SK-N-DZ (cell line): ENCODE results near the gene AZIN2.
"Not testable (repeated sequence)": the region's sequence is repeated elsewhere in the genome, so short reads cannot be mapped to it uniquely, and the experiment has no call there.

ENCODE experiments used
- DNase-seq: peaks from one replicate; pipeline ENCODE4 v3.0.0-alpha.2; 2015; ENCODE audit warnings: low spot score

Gene AZIN2

DNA sequence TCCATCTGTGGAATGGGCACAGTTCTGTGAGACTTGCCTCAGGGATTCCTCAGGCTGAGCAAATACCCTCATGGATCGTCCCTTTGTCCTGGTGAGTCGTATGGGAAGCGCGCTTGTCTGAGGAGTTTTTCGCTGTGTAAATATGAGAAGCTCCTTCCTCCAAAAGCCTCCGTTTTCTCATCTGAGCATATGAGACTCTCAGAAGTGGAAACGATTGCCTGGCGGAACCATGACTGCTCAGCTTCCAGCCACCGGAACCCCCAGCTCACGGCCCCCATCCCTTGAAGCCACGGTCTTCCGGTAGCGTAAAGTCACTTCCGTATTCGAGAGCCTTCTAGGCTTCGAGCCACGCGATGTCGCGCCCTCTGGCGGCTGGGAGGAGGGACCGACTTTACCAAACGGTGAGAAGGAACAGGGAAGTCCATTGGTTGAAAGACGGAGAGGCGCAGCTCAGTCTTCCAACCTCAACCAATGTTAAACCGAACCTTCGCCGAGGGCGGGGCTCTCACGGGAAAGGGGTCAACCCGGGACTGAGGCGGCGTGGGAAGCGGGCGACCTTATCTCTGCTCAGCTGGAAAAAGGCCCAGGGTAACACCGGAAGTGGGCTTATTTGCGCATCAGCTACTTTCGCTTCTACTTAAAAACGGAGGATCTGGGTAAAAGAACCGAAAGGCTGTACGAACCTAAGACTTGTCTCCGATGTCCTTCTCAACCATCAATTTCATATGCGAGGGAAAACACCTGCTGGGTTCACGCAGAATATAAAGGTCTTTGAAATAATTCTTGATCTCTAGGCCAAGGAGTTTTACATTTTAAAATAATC lies 46.3 kb downstream of the AZIN2 start:
- DNase-seq = peak; percentile 99

DNA sequence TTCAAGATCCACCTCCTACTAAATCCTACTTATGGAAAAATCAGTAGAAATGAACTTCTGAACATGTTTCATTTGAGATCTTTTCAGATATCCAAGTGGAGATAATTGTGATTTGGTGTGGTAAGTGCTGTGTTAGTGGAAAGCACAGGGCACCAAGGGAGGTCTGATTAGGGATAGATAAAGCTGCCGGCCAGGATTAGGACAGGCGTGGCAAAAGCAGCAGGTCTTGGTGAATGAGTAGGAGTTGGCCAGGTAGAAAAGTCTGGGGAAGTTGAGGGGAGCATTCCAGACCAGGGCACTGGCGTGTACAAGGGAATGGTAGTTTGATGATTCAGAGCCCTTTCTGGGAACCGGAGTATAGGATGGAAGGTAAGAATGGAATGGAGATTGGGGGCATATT lies 47.8 kb downstream of the AZIN2 start:
- DNase-seq = no peak

DNA sequence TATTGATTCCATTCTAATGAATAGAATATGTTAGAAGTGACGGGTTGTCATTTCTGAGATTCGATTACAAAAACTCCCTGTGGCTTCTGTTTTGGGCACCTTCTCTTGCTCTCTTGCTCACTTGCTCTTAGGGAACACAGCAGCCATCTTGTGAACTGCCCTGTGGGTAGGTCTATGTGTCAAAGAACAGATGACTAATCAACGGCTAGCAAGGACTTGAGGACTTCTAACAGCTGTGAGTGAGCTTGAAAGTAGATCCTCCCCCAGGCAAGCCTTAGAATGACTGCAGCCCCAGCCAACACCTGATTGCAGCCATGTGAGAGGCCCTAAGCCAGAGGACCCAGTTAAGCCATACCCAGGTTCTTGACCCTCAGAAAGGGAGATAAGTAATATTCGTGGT lies 49.3 kb downstream of the AZIN2 start:
- DNase-seq = no peak

DNA sequence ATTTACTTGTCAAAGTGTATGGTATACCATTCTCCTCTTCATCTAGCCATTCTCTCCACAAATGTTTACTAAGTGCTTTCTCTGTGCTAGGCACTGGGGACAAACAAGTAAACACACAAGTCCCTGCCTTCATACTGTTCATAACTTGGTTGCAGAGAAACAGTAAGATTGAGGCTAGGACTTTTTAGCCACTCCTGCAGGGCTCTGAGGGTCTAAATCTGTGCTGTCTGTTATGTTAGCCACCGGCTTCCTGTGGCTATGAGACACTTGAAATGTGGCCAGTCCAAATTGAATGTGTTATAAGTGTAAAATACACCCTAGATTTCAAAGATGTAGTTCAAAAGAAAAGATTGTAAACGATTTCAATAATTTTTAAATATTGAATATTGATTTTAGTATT lies 50.2 kb downstream of the AZIN2 start:
- DNase-seq = no peak

DNA sequence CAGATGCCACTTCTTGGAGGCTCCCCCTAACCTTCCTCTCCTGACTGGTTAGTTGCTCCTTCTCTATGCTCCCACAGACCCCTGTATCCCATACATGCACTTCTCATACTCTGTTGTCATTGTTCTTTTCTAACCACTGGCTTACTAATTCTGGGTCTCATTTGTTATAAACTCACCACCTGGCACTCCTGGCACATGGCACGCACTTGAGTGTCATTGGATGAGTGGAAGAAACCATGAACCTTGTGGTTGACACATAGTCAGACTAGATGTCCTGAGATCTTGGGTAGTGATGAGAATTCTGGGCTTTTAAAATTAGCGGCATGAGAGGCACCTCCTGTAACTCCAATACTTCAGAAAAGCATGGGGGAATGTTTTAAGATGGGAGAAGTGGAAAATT lies 51.6 kb downstream of the AZIN2 start:
- DNase-seq = no peak

DNA sequence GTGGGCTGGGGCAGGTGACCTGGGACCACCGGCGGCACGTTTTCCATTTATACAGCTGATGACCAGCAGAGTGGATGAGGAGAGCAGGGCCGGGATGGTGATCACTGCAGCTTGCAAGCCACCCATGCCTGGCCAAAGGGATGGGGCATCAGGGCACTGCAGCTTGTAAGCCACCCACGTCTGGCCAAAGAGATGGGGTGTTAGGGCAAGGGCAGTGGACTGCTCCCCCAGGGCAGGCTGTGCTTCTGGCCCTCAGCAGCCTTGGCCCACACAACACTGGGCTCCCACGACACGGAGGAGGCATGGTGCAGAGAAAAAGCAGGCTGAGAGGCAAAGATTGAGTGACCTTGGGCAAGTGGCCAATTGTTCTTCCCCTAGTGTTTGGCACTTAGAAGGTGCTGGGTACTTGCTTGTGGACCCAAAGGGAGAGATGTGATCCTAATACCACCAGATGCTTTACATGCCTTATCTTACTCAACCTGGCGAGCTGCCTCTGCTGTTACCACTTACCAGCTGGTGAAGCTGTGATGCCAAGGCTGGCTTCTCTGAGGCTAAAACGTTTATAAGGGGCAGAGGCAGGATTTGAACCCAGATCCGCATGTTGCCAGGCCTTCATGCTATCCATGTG lies 52.6 kb downstream of the AZIN2 start:
- no peak for DNase-seq

DNA sequence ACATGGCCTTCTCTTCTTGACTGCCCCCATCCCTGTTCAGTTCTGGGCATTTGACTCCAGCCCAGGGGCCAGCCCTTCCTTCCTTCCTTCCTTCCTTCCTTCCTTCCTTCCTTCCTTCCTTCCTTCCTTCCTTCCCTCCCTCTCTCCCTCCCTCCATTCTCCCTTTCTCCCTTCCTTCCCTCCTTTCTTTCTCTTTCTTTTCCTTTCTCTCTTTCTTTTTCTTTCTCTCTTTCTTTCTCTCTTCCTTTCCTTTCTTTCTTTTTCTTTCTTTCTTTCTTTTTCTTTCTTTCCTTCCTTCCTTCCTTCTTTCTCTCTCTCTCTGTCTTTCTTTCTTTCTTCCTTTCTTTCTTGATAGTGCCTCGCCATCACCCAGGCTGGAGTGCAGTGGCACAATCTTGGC lies 55.1 kb downstream of the AZIN2 start:
- DNase-seq = not testable (repeated sequence)

DNA sequence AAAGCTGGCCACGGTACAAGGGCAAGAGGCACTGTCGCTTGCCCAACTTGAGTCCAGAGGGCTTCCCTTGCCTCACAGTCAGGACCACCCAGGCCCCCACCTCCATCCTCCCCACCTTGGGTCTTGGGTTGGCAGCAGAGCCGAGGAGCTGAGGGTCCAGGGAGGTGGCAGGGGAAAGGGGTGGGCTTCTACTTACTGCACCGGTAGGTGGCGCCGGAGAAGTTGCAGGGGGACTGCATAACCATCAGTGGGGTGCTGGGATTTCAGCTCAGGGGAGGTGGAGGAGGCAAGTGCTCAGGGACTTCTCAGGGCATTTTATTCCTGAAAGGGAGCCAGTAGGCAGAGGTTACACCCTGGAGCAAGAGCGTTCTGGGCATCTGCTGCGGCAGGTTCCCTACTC lies 56.8 kb downstream of the AZIN2 start:
- peak; percentile 40 for DNase-seq

DNA sequence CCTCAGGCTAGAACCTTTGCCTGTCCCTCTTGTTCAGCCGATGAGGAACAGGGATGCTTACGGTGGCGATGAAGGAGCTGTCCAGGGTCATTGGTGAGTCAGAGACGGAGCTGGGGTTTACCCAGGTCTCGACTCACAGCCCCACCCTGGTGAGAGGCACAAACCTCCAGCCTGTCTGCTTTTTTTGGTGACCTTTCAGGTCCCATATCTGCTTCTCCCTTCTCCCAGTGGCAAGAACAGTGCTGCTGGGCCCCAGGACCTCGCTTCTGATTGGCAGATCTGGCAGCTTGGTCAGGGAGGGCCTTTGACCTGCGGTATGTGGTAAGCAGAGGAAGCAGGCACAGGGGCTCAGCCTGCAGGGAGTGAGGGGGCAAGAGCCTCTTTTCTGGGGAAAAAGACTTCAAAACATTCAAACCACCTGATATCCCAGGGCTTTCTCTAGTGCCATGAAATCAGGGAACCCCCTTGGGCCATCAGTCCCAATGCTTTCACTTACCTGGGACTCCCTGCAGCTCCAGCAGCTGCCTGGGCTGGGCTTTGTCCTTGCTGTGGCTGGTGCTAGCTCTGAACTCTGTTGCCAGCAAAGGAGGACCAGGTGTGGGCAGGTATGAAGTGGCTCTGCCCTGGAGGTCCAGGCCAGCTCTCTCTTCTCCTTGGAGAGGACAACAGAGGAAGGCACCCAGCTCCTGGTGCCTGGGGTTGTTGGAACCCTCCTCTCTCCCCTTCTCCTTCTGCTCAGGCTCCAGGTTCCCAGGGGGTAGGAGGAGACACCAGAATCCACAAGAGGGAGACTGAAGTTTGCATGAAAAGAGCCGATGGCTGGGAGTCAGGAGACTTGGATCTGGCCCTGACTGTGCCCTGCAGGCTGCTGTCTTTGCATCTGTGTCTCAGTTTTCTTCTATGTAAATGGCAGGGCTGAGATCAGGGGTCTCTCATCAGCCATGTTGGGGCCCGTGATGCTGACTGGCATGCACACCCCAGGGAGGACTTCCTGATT lies 59.5 kb downstream of the AZIN2 start:
- no peak for DNase-seq

DNA sequence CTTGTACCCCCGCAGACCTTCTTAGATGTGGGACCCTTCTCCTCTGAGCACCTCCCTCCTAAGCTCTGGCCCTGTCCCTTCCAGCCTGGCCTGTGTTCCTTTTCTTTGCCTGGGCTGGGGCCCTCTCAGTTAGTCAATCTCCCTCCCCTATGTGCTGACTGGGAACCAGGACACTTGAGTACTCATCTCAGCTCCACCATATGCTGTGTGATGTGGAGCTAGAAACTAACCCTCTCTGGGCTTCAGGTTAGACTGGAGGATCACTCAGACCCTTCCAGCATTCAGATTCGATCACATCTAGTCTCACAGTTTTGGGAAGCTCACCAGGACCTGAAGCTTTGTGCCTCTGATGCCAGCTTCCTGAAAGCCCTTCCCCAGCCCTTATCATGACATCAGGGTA lies 60.3 kb downstream of the AZIN2 start:
- no peak for DNase-seq

DNA sequence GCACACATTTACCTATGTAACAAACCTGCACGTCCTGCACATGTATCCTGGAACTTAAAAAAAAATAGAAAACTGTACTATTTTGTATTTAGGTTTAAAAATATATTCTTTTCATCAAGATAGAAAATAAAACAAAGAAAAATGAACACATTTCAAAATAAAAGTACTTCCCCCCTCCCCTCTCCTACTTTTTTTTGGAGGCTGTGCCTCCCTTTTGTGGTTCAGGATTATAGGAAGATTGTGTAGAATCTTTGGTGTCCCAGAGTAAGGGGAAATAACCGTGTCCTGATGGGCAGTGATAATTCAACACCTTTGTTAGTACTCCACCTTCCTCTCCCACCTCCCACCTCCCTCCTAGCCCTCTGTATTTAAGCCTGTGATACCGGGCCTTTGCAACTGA lies 60.8 kb downstream of the AZIN2 start:
- DNase-seq = no peak

DNA sequence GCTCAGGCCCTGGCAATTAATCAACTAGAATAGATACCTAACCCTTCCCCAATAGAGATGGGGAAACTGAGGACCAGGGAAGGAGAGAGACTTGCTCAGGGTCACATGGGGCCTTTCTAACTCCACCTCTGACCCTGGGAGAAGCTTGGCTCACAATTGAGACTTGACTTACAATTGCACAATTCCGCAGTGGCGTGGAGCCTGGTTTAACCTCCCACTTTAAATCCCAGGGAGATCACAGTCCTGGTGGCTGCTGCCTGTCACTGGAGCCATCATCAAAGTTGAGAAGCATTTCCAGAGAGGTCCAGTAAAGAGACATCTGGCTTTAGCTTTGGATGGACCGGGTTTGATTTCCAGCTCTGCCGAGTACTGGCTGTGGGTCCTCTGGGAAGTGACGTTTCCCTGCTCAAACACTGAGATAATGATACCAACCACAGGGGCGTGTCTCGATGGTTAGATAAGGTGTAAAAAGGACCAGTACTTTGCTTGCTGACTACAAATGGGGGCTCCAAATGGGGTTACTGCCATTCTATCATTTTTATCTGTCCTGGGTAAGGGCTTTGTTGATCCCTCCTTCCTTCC lies 61.6 kb downstream of the AZIN2 start:
- no peak for DNase-seq

DNA sequence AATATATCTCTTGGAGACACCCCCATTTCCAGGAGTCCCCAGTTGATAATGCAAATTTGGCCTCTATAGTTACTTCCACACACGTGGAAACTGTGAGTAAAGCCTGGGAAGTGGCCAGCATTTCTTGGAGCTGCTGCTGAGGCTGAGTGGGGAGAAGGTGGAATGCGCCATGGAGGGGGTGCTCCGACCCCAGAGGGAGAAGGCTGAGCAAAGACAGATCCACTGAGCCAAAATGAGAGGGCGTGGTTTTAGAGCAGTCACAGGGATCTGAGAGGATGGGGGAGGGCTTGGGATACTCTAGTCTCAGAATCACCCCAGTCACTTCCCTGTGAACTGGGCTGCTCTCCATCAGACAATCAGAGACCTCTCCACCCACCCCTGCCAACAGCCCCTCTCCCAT lies 62.2 kb downstream of the AZIN2 start:
- DNase-seq = no peak

DNA sequence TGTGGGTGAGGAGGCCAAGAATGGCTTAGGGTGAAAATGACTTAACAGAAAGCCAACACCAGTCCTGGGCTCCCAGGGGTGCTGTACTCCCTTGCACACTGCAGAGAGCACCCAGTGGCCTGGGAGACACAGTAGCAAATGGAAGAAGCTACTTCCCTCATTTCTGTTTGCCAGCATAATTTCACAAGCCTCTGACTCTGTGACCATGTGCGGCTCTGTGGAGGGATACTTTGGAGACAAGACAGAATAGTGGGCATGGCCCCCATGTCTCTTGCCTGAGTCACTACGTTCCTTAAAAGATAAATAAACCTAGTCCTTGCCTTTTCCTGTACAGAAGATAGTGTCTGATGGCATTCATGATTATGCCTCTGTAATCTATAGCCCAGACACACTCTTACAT lies 62.7 kb downstream of the AZIN2 start:
- no peak for DNase-seq

DNA sequence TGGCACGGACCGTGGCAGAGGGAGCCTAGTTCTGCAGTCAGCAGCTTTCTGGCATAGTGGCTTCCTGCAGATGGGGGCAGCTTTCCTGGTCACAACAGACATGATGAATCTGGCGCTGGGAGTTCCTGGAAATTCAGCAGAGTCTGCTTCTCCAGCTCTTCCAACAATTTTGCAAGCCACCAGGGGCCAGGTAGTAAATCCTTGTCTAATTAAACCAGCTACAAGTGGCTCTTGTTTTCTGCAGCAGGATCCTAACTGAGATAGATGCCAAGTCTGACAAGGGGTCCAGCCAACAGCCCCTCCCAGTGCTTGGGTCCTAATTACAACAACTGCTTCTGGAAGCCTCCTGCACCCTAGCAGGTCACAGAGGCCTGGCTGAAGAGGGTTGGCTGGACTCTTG lies 65.0 kb downstream of the AZIN2 start:
- DNase-seq = peak; percentile 22

DNA sequence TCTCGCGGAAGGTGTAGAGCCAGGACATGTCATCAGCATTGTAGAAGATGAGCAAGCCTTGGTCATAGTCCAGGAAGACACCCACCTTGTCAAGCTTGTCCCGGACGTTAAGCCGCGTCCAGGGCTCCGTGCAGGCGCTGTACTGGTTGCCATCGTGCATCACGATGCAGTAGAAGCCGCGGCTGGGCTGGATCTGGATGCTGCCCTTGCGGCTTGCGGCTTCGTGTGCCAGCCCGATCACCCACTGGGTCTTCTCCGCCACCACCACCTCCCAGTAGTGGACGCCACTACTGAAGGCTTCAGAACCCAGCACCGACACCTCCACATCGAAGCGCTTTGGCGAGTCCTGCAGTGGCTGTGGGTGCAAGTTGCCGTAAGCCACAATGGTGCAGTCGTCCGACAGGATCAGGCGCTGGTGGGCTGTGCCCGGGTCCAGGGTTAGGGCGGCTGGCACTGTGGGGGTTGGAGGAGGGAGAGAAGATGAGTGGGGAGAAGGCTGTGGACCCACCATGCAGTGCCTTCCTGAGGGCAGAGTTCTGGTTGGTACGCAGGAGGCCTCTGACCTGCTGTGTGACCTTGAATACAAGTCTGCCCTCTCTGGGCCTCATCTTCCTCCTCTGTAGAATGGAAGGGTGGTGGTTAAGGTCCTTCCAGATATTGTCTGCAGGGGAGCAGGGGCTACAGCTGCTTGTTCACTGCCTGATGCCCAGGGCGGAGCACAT lies 66.5 kb downstream of the AZIN2 start:
- DNase-seq = no peak

DNA sequence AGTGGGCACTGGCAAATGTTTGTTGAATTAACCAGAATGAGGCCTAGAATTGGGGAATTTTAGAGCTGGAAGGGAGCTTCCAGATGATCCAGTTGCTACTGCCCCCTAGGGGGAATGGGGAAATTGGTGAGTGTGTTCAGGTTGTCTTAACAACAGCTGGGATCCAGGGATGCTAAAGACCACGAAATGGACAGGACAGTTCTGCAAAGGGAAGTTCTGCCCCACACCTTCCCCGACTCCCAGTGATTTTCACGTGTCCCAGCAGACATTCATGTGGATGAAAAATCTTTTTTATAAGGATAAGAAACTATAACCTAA lies 67.0 kb downstream of the AZIN2 start:
- DNase-seq = no peak

DNA sequence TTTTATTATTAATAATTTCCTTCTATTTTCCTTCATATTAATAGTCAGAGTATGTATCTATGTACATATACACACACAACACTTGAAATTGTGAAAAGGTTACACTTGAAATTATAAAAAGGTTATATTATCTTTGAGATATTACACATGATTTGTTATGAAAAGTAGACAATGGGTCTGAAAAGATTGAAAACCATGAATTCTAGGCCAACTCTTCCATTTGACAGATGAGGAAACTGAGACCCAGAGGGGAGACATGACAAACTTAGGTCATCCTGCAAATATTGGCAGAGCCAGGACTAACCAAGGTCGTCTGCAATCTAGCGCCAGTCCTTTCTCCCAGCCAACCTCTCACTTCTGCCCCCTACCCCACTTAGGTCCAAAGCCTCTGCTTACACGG lies 67.7 kb downstream of the AZIN2 start:
- no peak for DNase-seq

DNA sequence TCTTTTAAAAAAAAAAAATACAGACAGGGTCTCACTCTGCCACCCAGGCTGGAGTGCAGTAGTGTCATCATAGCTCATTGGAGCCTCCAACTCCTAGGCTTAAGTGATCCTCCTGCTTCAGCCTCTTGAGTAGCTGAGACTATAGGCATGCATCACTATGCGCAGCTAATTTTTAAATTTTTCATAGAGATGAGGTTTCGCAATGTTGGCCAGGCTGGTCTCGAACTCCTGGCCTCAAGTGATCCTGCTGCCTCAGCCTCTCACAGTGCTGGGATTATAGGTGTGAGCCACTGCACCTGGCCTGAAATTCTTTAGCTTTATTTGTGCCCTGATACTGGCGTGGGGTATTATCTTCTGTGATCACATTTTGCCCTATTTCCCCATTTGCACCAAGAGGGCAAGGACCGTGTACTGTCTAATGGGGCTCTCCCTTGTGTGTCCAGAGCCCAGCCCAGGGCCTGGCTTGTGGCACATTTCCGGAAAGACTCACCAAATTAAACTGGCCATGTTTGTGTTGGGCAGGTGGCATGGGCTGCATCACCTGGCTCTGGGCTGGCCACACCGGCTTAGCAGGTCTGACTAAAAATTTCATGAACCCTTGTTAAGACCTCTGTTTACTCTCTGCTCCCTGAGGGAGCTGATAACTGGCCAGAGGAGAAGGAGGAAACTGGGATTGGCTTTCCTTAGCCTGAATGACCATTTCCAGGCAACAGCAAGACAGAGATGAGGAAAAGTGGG lies 68.7 kb downstream of the AZIN2 start:
- DNase-seq = no peak

DNA sequence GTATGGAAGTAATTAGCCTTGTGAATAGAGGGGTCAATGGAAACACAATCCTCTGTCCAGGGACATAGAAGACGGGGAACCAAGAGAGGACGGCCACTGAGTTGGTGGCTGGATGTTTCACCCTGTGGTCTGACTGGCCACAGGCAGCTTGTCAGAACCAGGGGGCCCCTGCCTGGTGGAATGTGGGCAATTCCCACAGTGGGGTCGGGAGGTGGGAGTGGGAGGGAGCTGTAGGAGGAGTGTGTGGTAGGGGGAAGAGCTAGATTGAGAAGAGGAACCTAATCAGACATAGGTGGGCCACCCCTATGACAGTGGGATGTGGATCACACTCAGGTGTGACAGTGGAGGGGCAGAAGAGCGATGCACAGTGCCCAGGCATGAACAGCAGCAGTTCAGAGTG lies 69.6 kb downstream of the AZIN2 start:
- no peak for DNase-seq

DNA sequence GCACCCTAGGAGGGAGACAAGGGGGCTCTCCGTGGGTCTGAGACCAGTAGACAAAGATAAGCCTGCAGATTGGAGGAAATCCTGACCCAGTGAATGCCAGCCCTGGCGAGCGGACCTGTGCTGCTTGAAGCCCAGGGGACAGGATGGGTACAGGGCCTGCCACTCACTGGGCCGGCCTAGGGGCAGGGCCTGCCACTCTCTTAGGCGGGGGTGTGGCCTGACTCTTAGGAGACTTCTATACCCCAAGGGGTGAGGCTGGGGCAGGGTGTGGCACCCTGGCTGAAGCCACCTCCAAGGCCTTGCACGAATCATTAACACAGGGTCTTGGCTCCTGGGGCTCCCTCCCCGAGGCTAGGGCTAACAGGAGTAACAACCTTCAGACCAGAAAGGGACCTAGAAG lies 70.2 kb downstream of the AZIN2 start:
- DNase-seq = no peak
